Measurements from ENCODE around the gene IFTAP.

Gene IFTAP

DNA sequence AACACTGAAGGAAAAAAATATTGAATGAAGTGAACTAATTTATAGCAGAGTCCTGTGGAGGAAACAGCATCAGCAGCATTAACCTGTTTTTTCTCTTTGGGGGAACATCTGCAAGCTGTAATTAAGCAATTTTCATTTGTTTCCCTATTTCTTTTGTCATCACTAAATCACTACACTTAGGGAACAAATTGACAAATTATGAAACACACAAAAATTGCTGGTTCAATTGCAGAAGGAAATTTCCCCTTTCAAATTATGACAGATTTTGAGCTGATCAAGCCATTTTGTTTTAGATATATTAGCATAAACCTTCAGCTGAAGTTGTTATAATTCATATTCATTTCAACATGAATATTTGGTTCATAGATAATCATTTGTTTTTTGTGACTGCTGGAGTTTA is 25.9 kb downstream of the IFTAP start:
- no peak for TF ChIP-seq CTCF (IDR thresholded peaks at IDR 0.05; ENCODE audit: unreplicated experiment in 3 of 3)
- Mint-ChIP-seq H3K27me3 (ENCODE audit: low read depth) (no peaks in the 10 kb centered on the region), H3K36me3 (ENCODE audit: low read depth) (peaks cover 9% of the 10 kb centered on the region), H3K9me3 (peaks cover 5% of the 10 kb centered on the region), H3K4me1 (peaks cover 20% of the 10 kb centered on the region), H3K4me3 (no peak overlapping the region), H3K27ac (peak overlapping the region in 1 of 3 experiments; percentile 92)

- no peak overlapping the region for H3K27ac Mint-ChIP-seq
- no peaks in the 10 kb centered on the region for H3K36me3 Mint-ChIP-seq (ENCODE audit: low read depth)
- peaks cover 33% of the 10 kb centered on the region for H3K4me1 Mint-ChIP-seq
- peak; percentile 53 to 66 (median 61) for TF ChIP-seq CTCF (IDR thresholded peaks at IDR 0.05; ENCODE audit: unreplicated experiment in 3 of 3)
- H3K27me3 Mint-ChIP-seq (ENCODE audit: low read depth): no peaks in the 10 kb centered on the region
- H3K9me3 Mint-ChIP-seq: no peaks in the 10 kb centered on the region
- H3K4me3 Mint-ChIP-seq: no peak overlapping the region
Measured at GRCh38 chr11:36622431-36623136, 28.3 kb downstream of the IFTAP start.

DNA sequence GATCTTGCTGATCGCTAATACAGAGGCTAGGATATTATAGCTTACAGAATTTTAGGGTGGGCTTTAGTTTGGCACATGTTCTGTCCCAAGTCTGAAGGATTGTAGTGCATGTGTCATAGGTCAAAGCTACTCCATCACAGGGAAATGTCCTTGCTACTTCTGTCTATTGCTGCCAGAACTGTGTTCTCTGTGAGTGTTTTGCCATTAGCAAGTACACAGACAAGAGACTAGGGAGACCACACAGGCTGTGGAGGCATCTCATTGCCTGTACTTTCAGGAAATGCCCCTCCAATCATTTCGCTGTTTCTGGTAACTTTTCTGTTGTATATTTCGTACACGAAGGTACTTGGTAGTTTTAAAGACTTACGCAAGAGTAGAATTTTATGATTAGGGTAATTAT is 29.2 kb downstream of the IFTAP start:
- H3K27ac Mint-ChIP-seq: no peak overlapping the region

GRCh38 chr11:36627006-36627405 is 32.7 kb downstream of the IFTAP start:
- no peak for TF ChIP-seq CTCF (IDR thresholded peaks at IDR 0.05; ENCODE audit: unreplicated experiment in 3 of 3)
- Mint-ChIP-seq H3K27ac (peak overlapping the region in 1 of 3 experiments; percentile 31), H3K4me1 (peaks cover 32% of the 10 kb centered on the region), H3K9me3 (no peaks in the 10 kb centered on the region), H3K36me3 (ENCODE audit: low read depth) (no peaks in the 10 kb centered on the region), H3K27me3 (ENCODE audit: low read depth) (no peaks in the 10 kb centered on the region), H3K4me3 (no peak overlapping the region)

More for the DNA sequence above, 29.2 kb downstream of the IFTAP start:
- H3K4me1 Mint-ChIP-seq: peaks cover 38% of the 10 kb centered on the region
- no peaks in the 10 kb centered on the region for H3K27me3 Mint-ChIP-seq (ENCODE audit: low read depth)
- TF ChIP-seq CTCF (IDR thresholded peaks at IDR 0.05; ENCODE audit: unreplicated experiment in 3 of 3): no peak
- no peaks in the 10 kb centered on the region for H3K9me3 Mint-ChIP-seq
- no peaks in the 10 kb centered on the region for H3K36me3 Mint-ChIP-seq (ENCODE audit: low read depth)
- no peak overlapping the region for H3K4me3 Mint-ChIP-seq

GRCh38 chr11:36627471-36627870 is 33.2 kb downstream of the IFTAP start:
- H3K36me3 Mint-ChIP-seq (ENCODE audit: low read depth): no peaks in the 10 kb centered on the region
- no peaks in the 10 kb centered on the region for H3K9me3 Mint-ChIP-seq
- peaks cover 32% of the 10 kb centered on the region for H3K4me1 Mint-ChIP-seq
- no peak overlapping the region for H3K4me3 Mint-ChIP-seq
- no peaks in the 10 kb centered on the region for H3K27me3 Mint-ChIP-seq (ENCODE audit: low read depth)
- H3K27ac Mint-ChIP-seq: peak overlapping the region in 1 of 3 experiments; percentile 85
- TF ChIP-seq CTCF (IDR thresholded peaks at IDR 0.05; ENCODE audit: unreplicated experiment in 3 of 3): no peak

GRCh38 chr11:36628141-36628540 is 33.8 kb downstream of the IFTAP start:
- Mint-ChIP-seq H3K4me3 (no peak overlapping the region), H3K27ac (peak overlapping the region in 2 of 3 experiments; percentile 59 to 85), H3K4me1 (peaks cover 32% of the 10 kb centered on the region), H3K9me3 (no peaks in the 10 kb centered on the region), H3K27me3 (ENCODE audit: low read depth) (no peaks in the 10 kb centered on the region), H3K36me3 (ENCODE audit: low read depth) (no peaks in the 10 kb centered on the region)
- TF ChIP-seq CTCF (IDR thresholded peaks at IDR 0.05; ENCODE audit: unreplicated experiment in 3 of 3): no peak

All from nephron (organoid).